Breast epithelium (tissue), 4 donors: ENCODE measurements around the gene MDC1. TPM values are rescaled to one million over a fixed set of nuclear protein-coding genes. Genes with fewer than 3 reads are reported as not detected.
"Not testable (repeated sequence)": the region's sequence is repeated elsewhere in the genome, so short reads cannot be mapped to it uniquely, and the experiment has no call there.

Experiments
- DNase-seq, 2 donors: peaks; one replicate each; pipeline ENCODE4 v3.0.0-alpha.2; 2019; ENCODE audit warnings: low spot score in 2 of 2
- H3K27ac ChIP-seq, 2 donors: fragments of 200-600 bp; sonication (generic) in 1 of 2; one replicate each; pipeline ENCODE4 v1.5.1; 2016 to 2019; ENCODE audit warnings: mild to moderate bottlenecking in 1 of 2
- H3K27me3 ChIP-seq, 2 donors: fragments of 200-600 bp; sonication (generic) in 1 of 2; one replicate each; pipeline versions ENCODE4 v1.5.1 to v1.6.0; 2017 to 2019; ENCODE audit warnings: control low read depth in 1 of 2, mild to moderate bottlenecking in 1 of 2
- H3K36me3 ChIP-seq: fragments of 200-600 bp; one replicate; pipeline ENCODE4 v1.5.1; 2019
- H3K4me1 ChIP-seq, 2 donors: fragments of 200-600 bp; sonication (generic); one replicate each; pipeline ENCODE4 v1.5.1; 2016 to 2019; ENCODE audit warnings: control low read depth in 1 of 2
- H3K4me3 ChIP-seq, 3 donors: fragments of 200-600 bp; sonication (generic); 1 replicate in 2 of 3; 2 replicates in 1 of 3; pipeline ENCODE4 v1.5.1; 2016 to 2019; ENCODE audit warnings: mild to moderate bottlenecking in 3 of 3, moderate library complexity in 2 of 3
- H3K9me3 ChIP-seq, 2 donors: fragments of 200-600 bp; sonication (generic) in 1 of 2; one replicate each; pipeline ENCODE4 v1.5.1; 2016 to 2019; ENCODE audit warnings: control low read depth in 1 of 2
- POLR2A ChIP-seq: fragments of 450-650 bp; IDR thresholded peaks from one replicate; pipeline ENCODE4 v1.6.1; 2016; ENCODE audit warnings: antibody characterized with exemption, mild to moderate bottlenecking, moderate library complexity
- POLR2AphosphoS5 ChIP-seq, 3 donors: sonication (generic); formaldehyde crosslinking; IDR thresholded peaks; one replicate each; pipeline ENCODE4 v1.6.1; 2017; ENCODE audit warnings: antibody characterized with exemption in 3 of 3
- intact Hi-C: fragments of 100-400 bp; cut with DNase I; formaldehyde crosslinking; loops from one replicate; pipeline ENCODE4 v1.15.1; 2023; ENCODE audit warnings: low total_unique reads
- total RNA-seq, 3 donors: library from RNA; depleted of rRNA; stranded (reverse); fragments of >200 nt; gene quantifications; one replicate each; pipeline ENCODE4 v1.1.0, GENCODE V29; 2016
- TF ChIP-seq, protein P1 (sequence below), 3 donors: fragments of 450-650 bp; IDR thresholded peaks; one replicate each; pipeline ENCODE4 v1.5.1; 2016 to 2017; ENCODE audit warnings: antibody characterized with exemption in 3 of 3, mild to moderate bottlenecking in 3 of 3, moderate library complexity in 3 of 3

MDC1 gene
- total RNA-seq, 3 donors from 2014 or later, result 8.5 to 14.9 (median 13.4) TPM

DNA sequence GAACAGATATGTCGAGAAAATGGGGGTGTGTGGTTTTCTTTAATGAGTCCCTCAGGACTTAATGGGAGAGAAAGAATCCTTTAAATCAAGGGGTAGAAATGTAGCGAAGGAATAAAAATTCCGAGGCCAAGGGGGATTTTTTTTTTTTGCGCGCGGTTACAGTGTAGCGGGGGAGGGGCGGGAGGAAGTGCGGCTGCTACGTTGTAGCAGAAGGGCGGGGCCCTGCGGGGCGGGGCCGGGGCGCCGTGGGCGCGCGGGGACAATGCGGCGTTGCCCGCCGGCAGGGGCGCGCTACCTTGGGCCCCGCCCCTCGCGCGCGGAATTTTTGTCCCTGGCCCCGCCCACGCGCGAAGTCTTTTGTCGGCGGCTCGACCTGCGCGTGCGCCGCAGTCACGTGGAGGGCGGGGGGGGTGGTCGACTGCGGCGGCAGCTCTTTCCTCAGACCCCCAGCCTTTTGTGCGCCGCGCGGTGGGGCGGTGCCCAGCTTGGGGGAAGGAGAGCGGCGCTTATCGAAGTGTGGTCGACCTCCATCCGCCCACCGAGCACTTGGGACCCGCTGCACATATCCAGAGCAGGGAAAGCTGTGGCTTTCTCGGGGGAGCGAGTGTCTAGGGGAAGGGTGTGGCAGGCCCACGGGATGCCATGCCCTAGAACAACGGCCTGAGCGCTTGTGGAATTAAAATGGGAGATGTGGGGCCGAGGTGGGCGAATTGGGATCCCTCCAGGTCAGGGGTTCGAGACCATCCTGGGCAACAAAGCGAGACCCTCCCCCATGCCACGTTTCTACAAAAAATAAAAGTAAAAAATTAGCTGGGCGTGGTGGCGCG, 4.3 kb upstream of the MDC1 start:
- H3K27ac ChIP-seq, result peak overlapping the region; percentile 88 to 94
- TF ChIP-seq POLR2A (no peak), POLR2AphosphoS5 (IDR thresholded peaks at IDR 0.05) (peak; percentile 33 to 49 (median 47))
- TF ChIP-seq, protein P1, sequence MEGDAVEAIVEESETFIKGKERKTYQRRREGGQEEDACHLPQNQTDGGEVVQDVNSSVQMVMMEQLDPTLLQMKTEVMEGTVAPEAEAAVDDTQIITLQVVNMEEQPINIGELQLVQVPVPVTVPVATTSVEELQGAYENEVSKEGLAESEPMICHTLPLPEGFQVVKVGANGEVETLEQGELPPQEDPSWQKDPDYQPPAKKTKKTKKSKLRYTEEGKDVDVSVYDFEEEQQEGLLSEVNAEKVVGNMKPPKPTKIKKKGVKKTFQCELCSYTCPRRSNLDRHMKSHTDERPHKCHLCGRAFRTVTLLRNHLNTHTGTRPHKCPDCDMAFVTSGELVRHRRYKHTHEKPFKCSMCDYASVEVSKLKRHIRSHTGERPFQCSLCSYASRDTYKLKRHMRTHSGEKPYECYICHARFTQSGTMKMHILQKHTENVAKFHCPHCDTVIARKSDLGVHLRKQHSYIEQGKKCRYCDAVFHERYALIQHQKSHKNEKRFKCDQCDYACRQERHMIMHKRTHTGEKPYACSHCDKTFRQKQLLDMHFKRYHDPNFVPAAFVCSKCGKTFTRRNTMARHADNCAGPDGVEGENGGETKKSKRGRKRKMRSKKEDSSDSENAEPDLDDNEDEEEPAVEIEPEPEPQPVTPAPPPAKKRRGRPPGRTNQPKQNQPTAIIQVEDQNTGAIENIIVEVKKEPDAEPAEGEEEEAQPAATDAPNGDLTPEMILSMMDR (IDR thresholded peaks at IDR 0.05), result peak in 1 of 3 donors; percentile 18
- H3K4me1 ChIP-seq, result peaks cover 3 to 10% of the 10 kb centered on the region in 2 donors
- peak overlapping the region; percentile 67 to 94 (median 93) for H3K4me3 ChIP-seq
- no peaks in the 10 kb centered on the region for H3K9me3 ChIP-seq
- no peaks in the 10 kb centered on the region for H3K36me3 ChIP-seq
- DNase-seq, result peak; percentile 86 to 92
- intact Hi-C loops, result loop anchor here (2.0 to 5.0 kb wide), 2 partner anchors 39 to 164 kb away; partner anchors contain the start of genes GNL1 and PRR3
- no peaks in the 10 kb centered on the region for H3K27me3 ChIP-seq

DNA sequence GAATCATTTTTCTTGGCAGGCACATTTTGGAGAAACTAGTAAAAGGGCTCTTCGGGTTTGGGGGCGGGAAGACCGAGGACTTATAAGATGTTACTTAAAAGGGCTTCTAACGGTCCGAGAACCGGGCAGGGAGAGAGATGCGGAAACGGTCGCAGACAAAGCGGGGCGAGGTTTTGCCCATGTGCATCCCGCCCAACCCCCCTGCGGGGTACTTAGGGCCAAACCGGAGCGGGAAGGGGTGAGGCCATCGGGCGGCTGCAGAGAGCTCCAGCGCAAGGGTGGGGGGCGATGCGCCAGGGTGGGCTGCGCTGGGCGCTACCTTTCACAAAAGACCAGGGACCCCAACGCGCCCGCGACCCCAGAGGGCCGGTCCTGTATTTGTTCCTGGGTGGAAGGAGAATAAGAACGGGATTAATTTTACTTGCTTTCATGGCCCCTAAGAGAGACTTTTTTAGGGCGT, 3.7 kb upstream of the MDC1 start:
- no peaks in the 10 kb centered on the region for H3K27me3 ChIP-seq
- intact Hi-C loops, result loop anchor here (5.0 kb wide), 1 partner anchor 163 kb away; the partner anchor contains the start of genes GNL1 and PRR3
- H3K27ac ChIP-seq, result peak overlapping the region; percentile 88 to 94
- DNase-seq, result peak; percentile 71 to 76
- no peak for TF ChIP-seq POLR2A
- TF ChIP-seq POLR2AphosphoS5 (IDR thresholded peaks at IDR 0.05), result peak in 2 of 3 donors; percentile 8 to 48
- no peaks in the 10 kb centered on the region for H3K9me3 ChIP-seq
- H3K4me1 ChIP-seq, result peaks cover 3 to 14% of the 10 kb centered on the region in 2 donors
- peak overlapping the region; percentile 67 to 94 (median 93) for H3K4me3 ChIP-seq
- H3K36me3 ChIP-seq, result no peaks in the 10 kb centered on the region

DNA sequence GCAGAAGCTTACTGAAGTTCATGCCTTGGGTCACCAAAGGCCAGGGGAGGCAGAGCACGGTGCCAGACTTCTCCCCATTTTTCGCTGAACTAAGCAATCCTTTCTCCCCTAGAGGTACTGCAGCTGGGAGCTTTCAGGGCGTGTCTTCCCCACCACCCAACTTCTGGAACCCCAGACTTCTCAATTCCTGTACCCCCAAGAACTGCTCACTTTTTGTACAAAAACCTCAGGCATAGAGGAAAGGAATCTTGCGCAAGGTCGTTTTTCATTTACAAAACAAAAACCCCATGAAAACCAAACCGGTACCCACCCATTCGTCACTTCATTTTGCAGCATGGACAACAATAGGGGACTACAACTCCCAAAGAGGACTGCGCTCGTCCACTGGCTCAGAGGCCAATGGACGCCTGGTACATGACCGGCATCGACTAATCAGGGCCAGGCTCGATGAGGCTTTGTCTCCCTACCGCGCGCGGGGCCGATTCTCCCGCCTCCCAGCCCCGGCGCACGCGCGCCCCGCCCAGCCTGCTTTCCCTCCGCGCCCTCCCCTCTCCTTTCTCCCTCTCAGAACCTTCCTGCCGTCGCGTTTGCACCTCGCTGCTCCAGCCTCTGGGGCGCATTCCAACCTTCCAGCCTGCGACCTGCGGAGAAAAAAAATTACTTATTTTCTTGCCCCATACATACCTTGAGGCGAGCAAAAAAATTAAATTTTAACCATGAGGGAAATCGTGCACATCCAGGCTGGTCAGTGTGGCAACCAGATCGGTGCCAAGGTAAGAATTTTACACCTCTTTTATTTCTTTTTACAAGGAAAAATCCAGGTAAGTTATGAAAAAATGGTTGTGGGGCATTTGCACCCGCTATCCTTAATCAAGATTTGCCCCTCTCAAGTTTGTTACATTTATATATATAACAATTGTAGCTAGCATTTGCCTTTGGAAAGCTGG, 3.0 kb upstream of the MDC1 start, which contains the start of gene TUBB:
TUBB (plus strand) TSS at position 562 of the 947 bp plus-strand sequence; CDS start at position 717, 155 bp downstream.
- intact Hi-C loops, result loop anchor here (5.0 kb wide), 1 partner anchor 163 kb away; the partner anchor contains the start of genes GNL1 and PRR3
- Histone ChIP-seq H3K27ac (peak within 1 kb of the TSS; percentile 88 to 94), H3K9me3 (no peaks in the 10 kb centered on the region), H3K4me3 (peak within 1 kb of the TSS; percentile 67 to 94 (median 93)), H3K4me1 (peaks cover 2 to 14% of the 10 kb centered on the region in 2 donors), H3K27me3 (no peaks in the 10 kb centered on the region), H3K36me3 (no peaks in the 10 kb centered on the region)
- TF ChIP-seq POLR2AphosphoS5 (IDR thresholded peaks at IDR 0.05), result peak; percentile 56 to 84 (median 72)
- TF ChIP-seq, protein P1 (IDR thresholded peaks at IDR 0.05), result peak in 2 of 3 donors; percentile 34 to 53
- TF ChIP-seq POLR2A, result peak; percentile 56
- peak; percentile 96 to 97 for DNase-seq

DNA sequence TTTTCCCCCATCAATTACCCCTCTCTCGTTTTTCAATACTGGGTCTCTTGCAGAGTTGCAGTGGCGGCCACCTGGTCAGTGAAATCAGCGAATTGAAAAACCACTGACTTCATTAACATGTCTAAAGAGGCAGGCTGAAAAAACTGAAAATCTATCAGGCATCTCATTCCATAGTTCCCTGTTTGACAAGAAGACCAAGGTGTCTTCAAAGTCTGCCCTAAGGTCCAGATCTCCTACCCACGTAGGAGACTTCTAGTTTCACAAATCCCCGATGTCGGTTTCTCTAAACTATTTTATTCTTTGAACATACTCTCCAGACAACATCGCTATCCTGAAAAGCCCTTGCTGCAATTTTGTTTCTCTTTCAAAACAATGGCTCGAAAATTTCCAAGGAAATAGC, 2.3 kb upstream of the MDC1 start:
- no peak for TF ChIP-seq POLR2AphosphoS5 (IDR thresholded peaks at IDR 0.05)
- TF ChIP-seq, protein P1 (IDR thresholded peaks at IDR 0.05), result no peak
- no peak for TF ChIP-seq POLR2A
- H3K36me3 ChIP-seq, result no peaks in the 10 kb centered on the region
- peaks cover 0 to 14% of the 10 kb centered on the region in 2 donors for H3K4me1 ChIP-seq
- peak overlapping the region; percentile 67 to 94 (median 93) for H3K4me3 ChIP-seq
- intact Hi-C loops, result no loop called here
- H3K27me3 ChIP-seq, result no peaks in the 10 kb centered on the region
- no peaks in the 10 kb centered on the region for H3K9me3 ChIP-seq
- no peak for DNase-seq
- H3K27ac ChIP-seq, result peak overlapping the region; percentile 69 to 88

GRCh38 chr6:30717845-30718720, 1.0 kb upstream of the MDC1 start:
- not testable (repeated sequence) for DNase-seq

More at GRCh38 chr6:30717845-30718720, 1.0 kb upstream of the MDC1 start:
- H3K9me3 ChIP-seq, H3K36me3 ChIP-seq, intact Hi-C loops, H3K27me3 ChIP-seq: not testable (repeated sequence)
- peaks cover 0 to 14% of the 10 kb centered on the region in 2 donors for H3K4me1 ChIP-seq
- peak overlapping the region; percentile 93 to 96 for H3K27ac ChIP-seq
- peak overlapping the region; percentile 55 to 86 (median 65) for H3K4me3 ChIP-seq
